Prostate gland (tissue), 2 donors: ENCODE data around the gene ACTG1.

Source experiments
- CTCF ChIP-seq, 4 experiments: fragments of 200-600 bp in 2 of 4; fragments of 450-650 bp in 2 of 4; sonication (generic) in 2 of 4; IDR thresholded peaks; 1 replicate in 3 of 4; 2 replicates in 1 of 4; pipeline ENCODE4 v1.5.1; 2016 to 2019; ENCODE audit warnings: antibody characterized with exemption in 4 of 4, mild to moderate bottlenecking in 2 of 4, moderate library complexity in 2 of 4
- POLR2AphosphoS5 ChIP-seq: sonication (generic); formaldehyde crosslinking; IDR thresholded peaks from one replicate; pipeline ENCODE4 v1.6.1; 2017; ENCODE audit warnings: antibody characterized with exemption

- TF ChIP-seq CTCF (IDR thresholded peaks at IDR 0.05) (no peak), POLR2AphosphoS5 (no peak)
Observed at GRCh38 chr17:81486199-81486810, 26.3 kb downstream of the ACTG1 start.
